OCI-LY3 (cell line): ENCODE results near the gene VSX2.

Source experiments
- H2AFZ ChIP-seq: fragments of 200-600, 300-600 bp; shearing (Covaris generic); 2 replicates; pipeline ENCODE4 v1.6.0; 2014; ENCODE audit warnings: antibody characterized with exemption, low read depth, low read length
- H3K27ac ChIP-seq: fragments of 200-600, 300-600 bp; sonication (generic); 2 replicates; pipeline ENCODE4 v1.5.1; 2014; ENCODE audit warnings: mild to moderate bottlenecking, low read length, moderate library complexity, mixed read lengths
- H3K27me3 ChIP-seq: fragments of 200-600, 300-600 bp; sonication (generic); 2 replicates; pipeline ENCODE4 v1.6.1; 2014; ENCODE audit warnings: low read depth, low read length, mixed read lengths
- H3K36me3 ChIP-seq: fragments of 200-600, 300-600 bp; sonication (generic); replicated peaks from 2 replicates; pipeline ENCODE3; 2014; ENCODE audit warnings: low read depth, low read length, mixed read lengths
- H3K4me1 ChIP-seq: fragments of 300-600, 200-600 bp; sonication (generic); 2 replicates; pipeline ENCODE4 v1.6.1; 2014; ENCODE audit warnings: low read length, mixed read lengths
- H3K4me2 ChIP-seq: fragments of 200-600, 300-600 bp; sonication (generic); 2 replicates; pipeline ENCODE4 v1.6.1; 2014; ENCODE audit warnings: low read length, mixed read lengths
- H3K4me3 ChIP-seq: fragments of 300-600, 200-600 bp; sonication (generic); 2 replicates; pipeline ENCODE4 v1.5.1; 2014; ENCODE audit warnings: antibody characterized with exemption, mild to moderate bottlenecking, low read length, moderate library complexity
- H3K79me2 ChIP-seq: fragments of 300-600, 200-600 bp; shearing (Covaris generic); 2 replicates; pipeline ENCODE4 v1.6.1; 2014; ENCODE audit warnings: mild to moderate bottlenecking, low read length, mixed read lengths
- H3K9ac ChIP-seq: fragments of 300-600, 200-600 bp; shearing (Covaris generic); 2 replicates; pipeline ENCODE4 v1.6.0; 2014; ENCODE audit warnings: mild to moderate bottlenecking, low read length, moderate library complexity
- H3K9me3 ChIP-seq: fragments of 200-600, 300-600 bp; shearing (Covaris generic); 2 replicates; pipeline ENCODE4 v1.6.1; 2014; ENCODE audit warnings: low read length, mixed read lengths; ENCODE audit not compliant: insufficient read depth
- H4K20me1 ChIP-seq: fragments of 200-600, 300-600 bp; sonication (generic); 2 replicates; pipeline ENCODE4 v1.6.1; 2016; ENCODE audit warnings: low read length, mixed read lengths; ENCODE audit not compliant: insufficient read depth
- CTCF ChIP-seq: fragments of 200-600, 300-600 bp; sonication (generic); IDR thresholded peaks from 2 replicates; pipeline ENCODE4 v1.5.1; 2014; ENCODE audit warnings: antibody characterized with exemption, low read length, low read depth
- EZH2phosphoT487 ChIP-seq: fragments of 200-600 bp; shearing (Covaris generic); IDR thresholded peaks from 2 replicates; pipeline ENCODE4 v1.6.1; 2018; ENCODE audit warnings: antibody characterized with exemption, mixed run types, low read depth

The VSX2 gene

GRCh38 chr14:74205882-74206281 lies 33.4 kb upstream of the VSX2 start:
- no peak for TF ChIP-seq CTCF
- no peak for TF ChIP-seq EZH2phosphoT487
- Histone ChIP-seq H3K4me3 (no peak overlapping the region), H3K9me3 (no peaks in the 10 kb centered on the region), H2AFZ (no peak overlapping the region), H3K27me3 (no peaks in the 10 kb centered on the region), H4K20me1 (no peaks in the 10 kb centered on the region), H3K4me2 (no peak overlapping the region), H3K9ac (no peak overlapping the region), H3K36me3 (no peaks in the 10 kb centered on the region), H3K4me1 (peaks cover 8% of the 10 kb centered on the region), H3K79me2 (no peaks in the 10 kb centered on the region), H3K27ac (no peak overlapping the region)

GRCh38 chr14:74207943-74208342 lies 31.3 kb upstream of the VSX2 start:
- no peaks in the 10 kb centered on the region for H3K79me2 ChIP-seq
- H4K20me1 ChIP-seq, result no peaks in the 10 kb centered on the region
- H3K9ac ChIP-seq, result no peak overlapping the region
- TF ChIP-seq CTCF (peak; percentile 58), EZH2phosphoT487 (no peak)
- H2AFZ ChIP-seq, result no peak overlapping the region
- no peak overlapping the region for H3K4me2 ChIP-seq
- H3K27me3 ChIP-seq, result no peaks in the 10 kb centered on the region
- H3K4me1 ChIP-seq, result no peaks in the 10 kb centered on the region
- no peaks in the 10 kb centered on the region for H3K36me3 ChIP-seq
- no peak overlapping the region for H3K4me3 ChIP-seq
- H3K9me3 ChIP-seq, result no peaks in the 10 kb centered on the region
- no peak overlapping the region for H3K27ac ChIP-seq

DNA sequence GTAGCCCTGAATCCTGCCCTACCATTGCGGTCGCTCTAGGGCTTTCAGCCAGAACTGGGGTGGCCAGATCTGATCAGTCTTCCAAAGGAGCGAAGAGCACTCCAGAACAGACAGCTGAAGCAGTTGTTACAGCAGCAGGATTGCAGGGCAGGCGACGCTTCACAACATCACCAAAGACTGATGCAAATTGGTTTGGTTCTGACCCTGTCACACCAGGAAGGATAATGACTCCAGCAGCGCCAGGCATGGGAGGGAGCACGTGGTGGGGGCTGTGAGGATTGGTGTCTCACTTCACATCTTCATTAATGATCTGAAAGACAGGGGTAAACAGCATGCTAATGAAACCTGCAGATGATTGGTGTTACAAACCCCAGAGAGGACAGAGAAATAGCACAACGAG lies 30.6 kb upstream of the VSX2 start:
- Histone ChIP-seq H3K36me3 (no peaks in the 10 kb centered on the region), H3K79me2 (no peaks in the 10 kb centered on the region), H3K4me2 (no peak overlapping the region), H3K4me3 (no peak overlapping the region), H3K4me1 (no peaks in the 10 kb centered on the region), H2AFZ (no peak overlapping the region), H3K9ac (no peak overlapping the region), H3K27ac (no peak overlapping the region), H4K20me1 (no peaks in the 10 kb centered on the region), H3K9me3 (no peaks in the 10 kb centered on the region), H3K27me3 (no peaks in the 10 kb centered on the region)
- TF ChIP-seq CTCF (no peak), EZH2phosphoT487 (no peak)

GRCh38 chr14:74211945-74212580 lies 27.2 kb upstream of the VSX2 start:
- TF ChIP-seq EZH2phosphoT487 (no peak), CTCF (no peak)
- H2AFZ ChIP-seq, result no peak overlapping the region
- no peak overlapping the region for H3K4me2 ChIP-seq
- no peak overlapping the region for H3K27ac ChIP-seq
- H3K9ac ChIP-seq, result no peak overlapping the region
- H3K4me3 ChIP-seq, result no peak overlapping the region
- no peaks in the 10 kb centered on the region for H4K20me1 ChIP-seq
- no peaks in the 10 kb centered on the region for H3K79me2 ChIP-seq
- H3K36me3 ChIP-seq, result no peaks in the 10 kb centered on the region
- no peaks in the 10 kb centered on the region for H3K27me3 ChIP-seq
- H3K4me1 ChIP-seq, result no peaks in the 10 kb centered on the region
- H3K9me3 ChIP-seq, result no peaks in the 10 kb centered on the region
